ENCODE data around the gene HIVEP3. TPM values are rescaled to one million over a fixed set of nuclear protein-coding genes. Genes with fewer than 3 reads are reported as not detected.

The HIVEP3 gene
- total RNA-seq, 1 experiment from 2014 or later = 0.55 TPM

DNA sequence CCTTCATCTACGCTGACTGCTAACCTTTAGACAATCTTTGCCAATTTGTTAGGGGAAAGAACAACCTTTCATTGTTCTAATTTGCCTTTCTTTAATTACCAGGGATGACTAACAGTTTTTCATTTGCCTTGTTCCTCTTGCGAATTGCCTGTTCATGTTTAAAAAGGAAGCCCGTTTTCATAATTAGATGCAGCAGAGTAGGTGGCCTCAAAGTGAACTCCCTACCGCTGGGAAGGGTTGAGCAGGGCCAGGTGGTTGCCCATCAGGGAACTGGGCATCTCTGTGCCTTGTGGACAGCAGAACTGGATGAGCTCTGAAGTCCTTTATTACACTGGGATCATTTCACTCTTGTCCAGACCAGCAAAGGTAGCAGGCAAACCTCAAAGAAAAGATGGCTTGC, 59.0 kb downstream of the HIVEP3 start (continued):
- TF ChIP-seq ZNF396 (CRISPR knock-in tag; IDR thresholded peaks at IDR 0.05; ENCODE audit: borderline replicate concordance) (no peak), ZNF263 (CRISPR knock-in tag; IDR thresholded peaks at IDR 0.05; ENCODE audit: low read depth) (no peak)

DNA sequence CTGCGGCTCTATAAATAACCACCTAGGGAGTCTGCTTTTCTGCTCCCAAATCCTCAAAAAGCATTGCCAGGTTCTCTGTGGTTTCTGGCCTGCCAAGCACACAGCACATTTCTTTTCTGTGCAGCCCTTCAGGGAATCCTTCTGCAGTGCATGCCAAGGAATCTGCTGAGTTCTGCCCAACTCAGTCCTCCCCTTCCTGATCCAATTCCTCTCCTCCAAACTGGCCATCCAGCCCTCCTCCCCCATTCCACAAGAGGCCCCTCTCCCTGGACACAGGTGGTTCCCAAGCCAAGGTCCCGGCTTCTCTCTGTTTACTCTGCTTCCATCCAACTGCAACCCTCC, 61.8 kb downstream of the HIVEP3 start:
- Mint-ChIP-seq H3K36me3 (no peaks in the 10 kb centered on the region), H3K27me3 (ENCODE audit: low read depth) (no peaks in the 10 kb centered on the region), H3K27ac (no peak overlapping the region), H3K4me3 (no peak overlapping the region), H3K9me3 (peaks cover 4% of the 10 kb centered on the region), H3K4me1 (peaks cover 23% of the 10 kb centered on the region)
- TF ChIP-seq, protein P1, sequence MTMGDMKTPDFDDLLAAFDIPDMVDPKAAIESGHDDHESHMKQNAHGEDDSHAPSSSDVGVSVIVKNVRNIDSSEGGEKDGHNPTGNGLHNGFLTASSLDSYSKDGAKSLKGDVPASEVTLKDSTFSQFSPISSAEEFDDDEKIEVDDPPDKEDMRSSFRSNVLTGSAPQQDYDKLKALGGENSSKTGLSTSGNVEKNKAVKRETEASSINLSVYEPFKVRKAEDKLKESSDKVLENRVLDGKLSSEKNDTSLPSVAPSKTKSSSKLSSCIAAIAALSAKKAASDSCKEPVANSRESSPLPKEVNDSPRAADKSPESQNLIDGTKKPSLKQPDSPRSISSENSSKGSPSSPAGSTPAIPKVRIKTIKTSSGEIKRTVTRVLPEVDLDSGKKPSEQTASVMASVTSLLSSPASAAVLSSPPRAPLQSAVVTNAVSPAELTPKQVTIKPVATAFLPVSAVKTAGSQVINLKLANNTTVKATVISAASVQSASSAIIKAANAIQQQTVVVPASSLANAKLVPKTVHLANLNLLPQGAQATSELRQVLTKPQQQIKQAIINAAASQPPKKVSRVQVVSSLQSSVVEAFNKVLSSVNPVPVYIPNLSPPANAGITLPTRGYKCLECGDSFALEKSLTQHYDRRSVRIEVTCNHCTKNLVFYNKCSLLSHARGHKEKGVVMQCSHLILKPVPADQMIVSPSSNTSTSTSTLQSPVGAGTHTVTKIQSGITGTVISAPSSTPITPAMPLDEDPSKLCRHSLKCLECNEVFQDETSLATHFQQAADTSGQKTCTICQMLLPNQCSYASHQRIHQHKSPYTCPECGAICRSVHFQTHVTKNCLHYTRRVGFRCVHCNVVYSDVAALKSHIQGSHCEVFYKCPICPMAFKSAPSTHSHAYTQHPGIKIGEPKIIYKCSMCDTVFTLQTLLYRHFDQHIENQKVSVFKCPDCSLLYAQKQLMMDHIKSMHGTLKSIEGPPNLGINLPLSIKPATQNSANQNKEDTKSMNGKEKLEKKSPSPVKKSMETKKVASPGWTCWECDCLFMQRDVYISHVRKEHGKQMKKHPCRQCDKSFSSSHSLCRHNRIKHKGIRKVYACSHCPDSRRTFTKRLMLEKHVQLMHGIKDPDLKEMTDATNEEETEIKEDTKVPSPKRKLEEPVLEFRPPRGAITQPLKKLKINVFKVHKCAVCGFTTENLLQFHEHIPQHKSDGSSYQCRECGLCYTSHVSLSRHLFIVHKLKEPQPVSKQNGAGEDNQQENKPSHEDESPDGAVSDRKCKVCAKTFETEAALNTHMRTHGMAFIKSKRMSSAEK (CRISPR knock-in tag; IDR thresholded peaks at IDR 0.05; ENCODE audit: borderline replicate concordance) = no peak
- TF ChIP-seq TP53 (CRISPR knock-in tag; IDR thresholded peaks at IDR 0.05) (no peak), JUN (CRISPR knock-in tag; IDR thresholded peaks at IDR 0.05) (no peak), ZNF317 (CRISPR knock-in tag; IDR thresholded peaks at IDR 0.05; ENCODE audit: borderline replicate concordance, low read depth) (no peak), MYBL2 (CRISPR knock-in tag; IDR thresholded peaks at IDR 0.05) (no peak), ERG (CRISPR knock-in tag; IDR thresholded peaks at IDR 0.05) (no peak), TEAD1 (CRISPR knock-in tag; IDR thresholded peaks at IDR 0.05) (no peak)
- TF ChIP-seq, protein P2, sequence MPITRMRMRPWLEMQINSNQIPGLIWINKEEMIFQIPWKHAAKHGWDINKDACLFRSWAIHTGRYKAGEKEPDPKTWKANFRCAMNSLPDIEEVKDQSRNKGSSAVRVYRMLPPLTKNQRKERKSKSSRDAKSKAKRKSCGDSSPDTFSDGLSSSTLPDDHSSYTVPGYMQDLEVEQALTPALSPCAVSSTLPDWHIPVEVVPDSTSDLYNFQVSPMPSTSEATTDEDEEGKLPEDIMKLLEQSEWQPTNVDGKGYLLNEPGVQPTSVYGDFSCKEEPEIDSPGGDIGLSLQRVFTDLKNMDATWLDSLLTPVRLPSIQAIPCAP (CRISPR knock-in tag; IDR thresholded peaks at IDR 0.05) = no peak
- TF ChIP-seq, protein P3, sequence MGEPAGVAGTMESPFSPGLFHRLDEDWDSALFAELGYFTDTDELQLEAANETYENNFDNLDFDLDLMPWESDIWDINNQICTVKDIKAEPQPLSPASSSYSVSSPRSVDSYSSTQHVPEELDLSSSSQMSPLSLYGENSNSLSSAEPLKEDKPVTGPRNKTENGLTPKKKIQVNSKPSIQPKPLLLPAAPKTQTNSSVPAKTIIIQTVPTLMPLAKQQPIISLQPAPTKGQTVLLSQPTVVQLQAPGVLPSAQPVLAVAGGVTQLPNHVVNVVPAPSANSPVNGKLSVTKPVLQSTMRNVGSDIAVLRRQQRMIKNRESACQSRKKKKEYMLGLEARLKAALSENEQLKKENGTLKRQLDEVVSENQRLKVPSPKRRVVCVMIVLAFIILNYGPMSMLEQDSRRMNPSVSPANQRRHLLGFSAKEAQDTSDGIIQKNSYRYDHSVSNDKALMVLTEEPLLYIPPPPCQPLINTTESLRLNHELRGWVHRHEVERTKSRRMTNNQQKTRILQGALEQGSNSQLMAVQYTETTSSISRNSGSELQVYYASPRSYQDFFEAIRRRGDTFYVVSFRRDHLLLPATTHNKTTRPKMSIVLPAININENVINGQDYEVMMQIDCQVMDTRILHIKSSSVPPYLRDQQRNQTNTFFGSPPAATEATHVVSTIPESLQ (CRISPR knock-in tag; IDR thresholded peaks at IDR 0.05) = no peak
- TF ChIP-seq, protein P4, sequence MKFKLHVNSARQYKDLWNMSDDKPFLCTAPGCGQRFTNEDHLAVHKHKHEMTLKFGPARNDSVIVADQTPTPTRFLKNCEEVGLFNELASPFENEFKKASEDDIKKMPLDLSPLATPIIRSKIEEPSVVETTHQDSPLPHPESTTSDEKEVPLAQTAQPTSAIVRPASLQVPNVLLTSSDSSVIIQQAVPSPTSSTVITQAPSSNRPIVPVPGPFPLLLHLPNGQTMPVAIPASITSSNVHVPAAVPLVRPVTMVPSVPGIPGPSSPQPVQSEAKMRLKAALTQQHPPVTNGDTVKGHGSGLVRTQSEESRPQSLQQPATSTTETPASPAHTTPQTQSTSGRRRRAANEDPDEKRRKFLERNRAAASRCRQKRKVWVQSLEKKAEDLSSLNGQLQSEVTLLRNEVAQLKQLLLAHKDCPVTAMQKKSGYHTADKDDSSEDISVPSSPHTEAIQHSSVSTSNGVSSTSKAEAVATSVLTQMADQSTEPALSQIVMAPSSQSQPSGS (CRISPR knock-in tag; IDR thresholded peaks at IDR 0.05; ENCODE audit: borderline replicate concordance, low read depth) = no peak
- TF ChIP-seq, protein P5, sequence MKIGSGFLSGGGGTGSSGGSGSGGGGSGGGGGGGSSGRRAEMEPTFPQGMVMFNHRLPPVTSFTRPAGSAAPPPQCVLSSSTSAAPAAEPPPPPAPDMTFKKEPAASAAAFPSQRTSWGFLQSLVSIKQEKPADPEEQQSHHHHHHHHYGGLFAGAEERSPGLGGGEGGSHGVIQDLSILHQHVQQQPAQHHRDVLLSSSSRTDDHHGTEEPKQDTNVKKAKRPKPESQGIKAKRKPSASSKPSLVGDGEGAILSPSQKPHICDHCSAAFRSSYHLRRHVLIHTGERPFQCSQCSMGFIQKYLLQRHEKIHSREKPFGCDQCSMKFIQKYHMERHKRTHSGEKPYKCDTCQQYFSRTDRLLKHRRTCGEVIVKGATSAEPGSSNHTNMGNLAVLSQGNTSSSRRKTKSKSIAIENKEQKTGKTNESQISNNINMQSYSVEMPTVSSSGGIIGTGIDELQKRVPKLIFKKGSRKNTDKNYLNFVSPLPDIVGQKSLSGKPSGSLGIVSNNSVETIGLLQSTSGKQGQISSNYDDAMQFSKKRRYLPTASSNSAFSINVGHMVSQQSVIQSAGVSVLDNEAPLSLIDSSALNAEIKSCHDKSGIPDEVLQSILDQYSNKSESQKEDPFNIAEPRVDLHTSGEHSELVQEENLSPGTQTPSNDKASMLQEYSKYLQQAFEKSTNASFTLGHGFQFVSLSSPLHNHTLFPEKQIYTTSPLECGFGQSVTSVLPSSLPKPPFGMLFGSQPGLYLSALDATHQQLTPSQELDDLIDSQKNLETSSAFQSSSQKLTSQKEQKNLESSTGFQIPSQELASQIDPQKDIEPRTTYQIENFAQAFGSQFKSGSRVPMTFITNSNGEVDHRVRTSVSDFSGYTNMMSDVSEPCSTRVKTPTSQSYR (CRISPR knock-in tag; IDR thresholded peaks at IDR 0.05) = no peak
- TF ChIP-seq, protein P6, sequence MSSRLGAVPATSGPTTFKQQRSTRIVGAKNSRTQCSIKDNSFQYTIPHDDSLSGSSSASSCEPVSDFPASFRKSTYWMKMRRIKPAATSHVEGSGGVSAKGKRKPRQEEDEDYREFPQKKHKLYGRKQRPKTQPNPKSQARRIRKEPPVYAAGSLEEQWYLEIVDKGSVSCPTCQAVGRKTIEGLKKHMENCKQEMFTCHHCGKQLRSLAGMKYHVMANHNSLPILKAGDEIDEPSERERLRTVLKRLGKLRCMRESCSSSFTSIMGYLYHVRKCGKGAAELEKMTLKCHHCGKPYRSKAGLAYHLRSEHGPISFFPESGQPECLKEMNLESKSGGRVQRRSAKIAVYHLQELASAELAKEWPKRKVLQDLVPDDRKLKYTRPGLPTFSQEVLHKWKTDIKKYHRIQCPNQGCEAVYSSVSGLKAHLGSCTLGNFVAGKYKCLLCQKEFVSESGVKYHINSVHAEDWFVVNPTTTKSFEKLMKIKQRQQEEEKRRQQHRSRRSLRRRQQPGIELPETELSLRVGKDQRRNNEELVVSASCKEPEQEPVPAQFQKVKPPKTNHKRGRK (CRISPR knock-in tag; IDR thresholded peaks at IDR 0.05; ENCODE audit: borderline replicate concordance) = no peak
- TF ChIP-seq, protein P7, sequence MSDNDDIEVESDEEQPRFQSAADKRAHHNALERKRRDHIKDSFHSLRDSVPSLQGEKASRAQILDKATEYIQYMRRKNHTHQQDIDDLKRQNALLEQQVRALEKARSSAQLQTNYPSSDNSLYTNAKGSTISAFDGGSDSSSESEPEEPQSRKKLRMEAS (CRISPR knock-in tag; IDR thresholded peaks at IDR 0.05) = no peak
- POLR2A ChIA-PET = no interaction called here
- ATAC-seq (no peak), DNase-seq (ENCODE audit: low spot score) (no peak)
- CTCF ChIA-PET = no interaction called here

All from WTC11 (cell line).